Gastrocnemius medialis (tissue), 4 donors: ENCODE results near the gene STK38L.

Experiments
- CTCF ChIP-seq, 5 experiments: fragments of 450-650 bp in 3 of 5; fragments of 200-600 bp in 2 of 5; sonication (generic) in 2 of 5; IDR thresholded peaks in 4 of 5; conservative IDR thresholded peaks in 1 of 5; 1 replicate in 4 of 5; 2 replicates in 1 of 5; pipeline ENCODE4 v1.5.1; 2016 to 2019; ENCODE audit warnings: antibody characterized with exemption in 5 of 5, mild to moderate bottlenecking in 3 of 5, moderate library complexity in 3 of 5
- POLR2A ChIP-seq, 2 donors: fragments of 450-650 bp; IDR thresholded peaks; one replicate each; pipeline ENCODE4 v1.6.1; 2017; ENCODE audit warnings: antibody characterized with exemption in 2 of 2, mild to moderate bottlenecking in 2 of 2, moderate library complexity in 2 of 2

DNA sequence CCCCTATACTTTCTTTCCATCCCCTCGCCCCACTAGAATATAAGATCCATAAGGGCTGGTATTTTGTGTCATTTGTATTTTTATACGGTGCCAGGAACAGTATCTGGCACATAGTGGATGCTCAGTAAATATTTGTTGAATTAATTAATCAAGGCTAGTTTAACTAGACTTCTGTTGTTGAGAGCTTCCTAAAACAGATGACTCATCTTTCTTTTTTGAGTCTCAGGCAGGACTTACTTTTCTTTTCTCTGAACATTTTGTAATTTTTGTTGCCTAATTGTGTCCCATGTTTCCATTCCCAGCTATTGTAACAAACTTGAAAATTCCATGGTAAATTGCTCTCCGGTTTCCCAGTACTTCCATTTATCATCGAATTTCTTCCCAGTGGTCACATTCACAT lies 16.7 kb downstream of the STK38L start:
- no peak for TF ChIP-seq CTCF (IDR thresholded peaks at IDR 0.05 in 4 of 5, conservative IDR thresholded peaks at IDR 0.05 in 1 of 5)
- TF ChIP-seq POLR2A (IDR thresholded peaks at IDR 0.05) = no peak
